ENCODE measurements around the gene NLGN2.

The NLGN2 gene

GRCh38 chr17:7394452-7395191 lies 13.0 kb upstream of the NLGN2 start, which contains the start of gene PLSCR3:
TSS of gene PLSCR3 (minus strand) at chr17:7394525. CDS start at chr17:7394110, 415 bp downstream.
- peaks cover 12% of the 10 kb centered on the region for H3K4me1 ChIP-seq (ENCODE audit: control insufficient read depth, insufficient read depth, low read length)
- H3K27me3 ChIP-seq (ENCODE audit: control insufficient read depth, insufficient read depth, low read length): no peaks in the 10 kb centered on the region
- no peaks in the 10 kb centered on the region for H3K9me3 ChIP-seq (ENCODE audit: control insufficient read depth, low read length)
- peak within 1 kb of the TSS; percentile 64 for H3K9ac ChIP-seq (ENCODE audit: low read length)
- peak within 1 kb of the TSS; percentile 77 for H3K4me3 ChIP-seq (ENCODE audit: low read length)
- no peaks in the 10 kb centered on the region for H3K36me3 ChIP-seq (ENCODE audit: control insufficient read depth, insufficient read depth, low read length)

- no peaks in the 10 kb centered on the region for H3K36me3 ChIP-seq (ENCODE audit: control insufficient read depth, insufficient read depth, low read length)
- no peaks in the 10 kb centered on the region for H3K9me3 ChIP-seq (ENCODE audit: control insufficient read depth, low read length)
- peaks cover 12% of the 10 kb centered on the region for H3K4me1 ChIP-seq (ENCODE audit: control insufficient read depth, insufficient read depth, low read length)
- H3K27me3 ChIP-seq (ENCODE audit: control insufficient read depth, insufficient read depth, low read length): no peaks in the 10 kb centered on the region
- no peak overlapping the region for H3K4me3 ChIP-seq (ENCODE audit: low read length)
- no peak overlapping the region for H3K9ac ChIP-seq (ENCODE audit: low read length)
These were observed 11.5 kb upstream of the NLGN2 start for GRCh38 chr17:7396147-7396546.

- Histone ChIP-seq H3K36me3 (ENCODE audit: control insufficient read depth, insufficient read depth, low read length) (no peaks in the 10 kb centered on the region), H3K27me3 (ENCODE audit: control insufficient read depth, insufficient read depth, low read length) (no peaks in the 10 kb centered on the region), H3K4me1 (ENCODE audit: control insufficient read depth, insufficient read depth, low read length) (peaks cover 17% of the 10 kb centered on the region), H3K9me3 (ENCODE audit: control insufficient read depth, low read length) (no peaks in the 10 kb centered on the region), H3K4me3 (ENCODE audit: low read length) (no peak overlapping the region), H3K9ac (ENCODE audit: low read length) (no peak overlapping the region)
These were observed 9.0 kb upstream of the NLGN2 start for GRCh38 chr17:7398612-7399011.

DNA sequence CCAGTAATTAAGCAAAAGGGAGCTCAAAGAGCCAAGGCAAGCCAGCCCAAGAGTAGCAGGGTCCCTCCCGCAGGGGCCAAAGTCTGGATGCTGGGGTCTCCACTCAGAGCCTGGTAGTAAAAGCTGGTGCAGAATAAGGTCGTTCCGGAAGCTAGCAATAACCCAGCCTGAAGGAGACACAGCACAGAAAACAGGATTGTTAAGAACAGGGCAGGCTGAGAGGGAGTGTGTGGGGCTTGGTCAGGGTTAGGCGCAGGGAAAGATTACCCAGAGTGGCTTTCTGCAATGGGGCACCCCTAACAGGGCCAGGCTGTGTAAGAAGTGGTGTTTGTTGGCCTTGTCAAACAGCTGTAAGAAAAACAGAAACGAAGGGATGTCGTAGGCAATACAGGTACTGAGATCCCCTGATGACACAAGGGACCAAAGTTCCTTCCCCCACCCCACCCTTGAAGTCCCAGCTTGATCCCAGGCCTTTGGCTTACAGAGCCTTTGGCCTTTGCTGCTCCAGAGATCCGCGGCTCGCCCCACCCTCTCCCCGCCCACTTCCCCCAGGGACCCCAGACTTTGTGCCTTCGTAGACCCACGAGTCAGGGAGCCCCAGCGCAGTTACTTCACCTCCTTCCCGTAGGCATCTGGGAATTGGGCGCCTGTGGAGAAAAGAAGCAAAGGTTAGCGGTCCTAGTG lies 4.5 kb upstream of the NLGN2 start:
- Histone ChIP-seq H3K4me1 (ENCODE audit: control insufficient read depth, insufficient read depth, low read length) (peaks cover 8% of the 10 kb centered on the region), H3K9ac (ENCODE audit: low read length) (peak overlapping the region; percentile 70), H3K9me3 (ENCODE audit: control insufficient read depth, low read length) (no peaks in the 10 kb centered on the region), H3K4me3 (ENCODE audit: low read length) (peak overlapping the region; percentile 10), H3K36me3 (ENCODE audit: control insufficient read depth, insufficient read depth, low read length) (no peaks in the 10 kb centered on the region), H3K27me3 (ENCODE audit: control insufficient read depth, insufficient read depth, low read length) (peaks cover 23% of the 10 kb centered on the region)

GRCh38 chr17:7403727-7403976 lies 4.0 kb upstream of the NLGN2 start:
- Histone ChIP-seq H3K4me3 (ENCODE audit: low read length) (peak overlapping the region; percentile 10), H3K27me3 (ENCODE audit: control insufficient read depth, insufficient read depth, low read length) (peaks cover 23% of the 10 kb centered on the region), H3K36me3 (ENCODE audit: control insufficient read depth, insufficient read depth, low read length) (no peaks in the 10 kb centered on the region), H3K9ac (ENCODE audit: low read length) (peak overlapping the region; percentile 70), H3K9me3 (ENCODE audit: control insufficient read depth, low read length) (no peaks in the 10 kb centered on the region), H3K4me1 (ENCODE audit: control insufficient read depth, insufficient read depth, low read length) (peaks cover 8% of the 10 kb centered on the region)

GRCh38 chr17:7403977-7404736 lies 3.5 kb upstream of the NLGN2 start, which contains the start of gene TMEM256:
TSS of gene TMEM256 (minus strand) at chr17:7404097. CDS start at chr17:7404084, 13 bp downstream.
- Histone ChIP-seq H3K27me3 (ENCODE audit: control insufficient read depth, insufficient read depth, low read length) (peaks cover 23% of the 10 kb centered on the region), H3K4me3 (ENCODE audit: low read length) (peak within 1 kb of the TSS; percentile 28), H3K9ac (ENCODE audit: low read length) (peak within 1 kb of the TSS; percentile 70), H3K36me3 (ENCODE audit: control insufficient read depth, insufficient read depth, low read length) (no peaks in the 10 kb centered on the region), H3K4me1 (ENCODE audit: control insufficient read depth, insufficient read depth, low read length) (peaks cover 8% of the 10 kb centered on the region), H3K9me3 (ENCODE audit: control insufficient read depth, low read length) (no peaks in the 10 kb centered on the region)

DNA sequence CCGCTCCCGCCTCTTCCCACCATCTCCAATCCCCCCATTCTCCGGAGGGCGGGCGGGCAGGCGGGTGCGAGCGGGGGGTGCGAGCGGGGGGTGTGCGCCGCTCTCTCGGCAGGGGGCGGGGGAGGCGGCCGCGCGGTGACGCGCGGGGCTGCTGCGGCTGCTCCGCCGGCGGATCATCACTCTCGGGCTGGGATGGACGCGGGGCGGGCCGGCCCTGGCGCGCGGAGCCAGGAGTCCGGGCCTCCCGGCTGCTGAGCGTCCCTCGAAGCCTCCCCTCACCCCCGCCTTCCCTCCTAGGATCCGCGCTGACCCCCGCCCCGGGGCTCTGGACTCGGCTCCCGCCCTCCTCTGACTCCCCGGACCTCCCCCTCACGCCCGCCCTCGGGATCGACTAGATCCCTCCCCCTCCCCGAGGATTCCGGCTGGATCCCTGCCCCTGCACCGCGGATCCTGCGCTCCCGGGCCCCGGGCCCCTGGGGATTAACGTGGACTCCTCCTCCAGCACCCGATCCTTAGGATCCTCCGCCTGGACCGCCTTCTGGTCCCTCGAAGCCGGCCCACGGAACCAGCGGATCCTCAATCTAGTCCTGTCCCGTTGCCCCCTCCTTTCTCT lies 2.8 kb upstream of the NLGN2 start:
- H3K4me1 ChIP-seq (ENCODE audit: control insufficient read depth, insufficient read depth, low read length): peaks cover 8% of the 10 kb centered on the region
- H3K36me3 ChIP-seq (ENCODE audit: control insufficient read depth, insufficient read depth, low read length): no peaks in the 10 kb centered on the region

DNA sequence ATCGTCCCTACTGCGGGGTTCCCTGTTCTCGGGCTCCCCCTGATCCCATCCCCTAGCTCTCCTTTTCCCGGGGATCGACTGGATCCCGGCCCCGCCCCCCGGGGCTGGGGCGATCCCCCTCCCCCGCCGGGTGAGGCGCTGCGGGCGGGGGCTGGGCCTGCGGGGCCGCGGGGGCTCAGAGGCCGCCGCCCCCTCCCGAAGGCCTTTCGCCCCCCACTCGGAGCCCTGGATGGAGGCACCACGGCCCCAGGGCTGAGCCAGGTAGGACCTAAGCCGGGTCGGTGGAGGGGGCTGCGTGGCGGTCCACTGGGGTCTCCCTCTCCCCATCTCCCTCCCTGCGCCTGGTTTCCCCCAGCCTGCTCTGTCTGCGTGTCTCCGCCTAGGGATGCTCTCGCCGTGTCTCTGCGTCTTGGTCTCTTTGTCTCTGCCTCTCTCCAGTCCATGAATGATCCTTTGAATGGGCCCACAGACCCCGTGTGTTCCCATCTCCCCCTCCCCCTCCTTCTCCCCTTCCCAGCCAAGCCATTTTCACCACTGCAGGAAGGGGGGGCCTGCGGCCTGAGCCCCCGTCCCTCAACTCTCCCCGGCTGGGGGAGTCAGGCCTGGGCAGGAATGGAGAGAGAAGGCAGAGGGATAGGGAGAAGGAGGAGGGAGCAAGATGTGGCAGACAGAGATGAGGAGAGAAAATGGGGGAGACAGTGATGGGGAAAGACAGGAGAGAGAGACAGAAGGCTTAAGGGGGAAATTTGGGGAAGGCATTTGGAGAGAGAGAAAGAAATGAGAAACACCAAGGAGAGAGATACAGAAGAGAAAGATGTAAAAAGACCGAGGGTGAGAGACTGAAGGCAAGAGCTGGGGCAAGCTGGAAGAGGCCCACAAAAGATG lies 2.1 kb upstream of the NLGN2 start:
- no peaks in the 10 kb centered on the region for H3K9me3 ChIP-seq (ENCODE audit: control insufficient read depth, low read length)
- peaks cover 8% of the 10 kb centered on the region for H3K4me1 ChIP-seq (ENCODE audit: control insufficient read depth, insufficient read depth, low read length)
- no peak overlapping the region for H3K4me3 ChIP-seq (ENCODE audit: low read length)
- H3K36me3 ChIP-seq (ENCODE audit: control insufficient read depth, insufficient read depth, low read length): no peaks in the 10 kb centered on the region
- H3K9ac ChIP-seq (ENCODE audit: low read length): peak overlapping the region; percentile 57
- H3K27me3 ChIP-seq (ENCODE audit: control insufficient read depth, insufficient read depth, low read length): peaks cover 23% of the 10 kb centered on the region

More for the DNA sequence above, 2.8 kb upstream of the NLGN2 start:
- Histone ChIP-seq H3K9ac (ENCODE audit: low read length) (peak overlapping the region; percentile 57), H3K9me3 (ENCODE audit: control insufficient read depth, low read length) (no peaks in the 10 kb centered on the region), H3K4me3 (ENCODE audit: low read length) (peak overlapping the region; percentile 28), H3K27me3 (ENCODE audit: control insufficient read depth, insufficient read depth, low read length) (peaks cover 23% of the 10 kb centered on the region)

- peaks cover 23% of the 10 kb centered on the region for H3K27me3 ChIP-seq (ENCODE audit: control insufficient read depth, insufficient read depth, low read length)
- no peak overlapping the region for H3K4me3 ChIP-seq (ENCODE audit: low read length)
- H3K9me3 ChIP-seq (ENCODE audit: control insufficient read depth, low read length): no peaks in the 10 kb centered on the region
- peaks cover 8% of the 10 kb centered on the region for H3K4me1 ChIP-seq (ENCODE audit: control insufficient read depth, insufficient read depth, low read length)
- H3K36me3 ChIP-seq (ENCODE audit: control insufficient read depth, insufficient read depth, low read length): no peaks in the 10 kb centered on the region
- no peak overlapping the region for H3K9ac ChIP-seq (ENCODE audit: low read length)
These were observed 1.3 kb upstream of the NLGN2 start for GRCh38 chr17:7406235-7406825.

DNA sequence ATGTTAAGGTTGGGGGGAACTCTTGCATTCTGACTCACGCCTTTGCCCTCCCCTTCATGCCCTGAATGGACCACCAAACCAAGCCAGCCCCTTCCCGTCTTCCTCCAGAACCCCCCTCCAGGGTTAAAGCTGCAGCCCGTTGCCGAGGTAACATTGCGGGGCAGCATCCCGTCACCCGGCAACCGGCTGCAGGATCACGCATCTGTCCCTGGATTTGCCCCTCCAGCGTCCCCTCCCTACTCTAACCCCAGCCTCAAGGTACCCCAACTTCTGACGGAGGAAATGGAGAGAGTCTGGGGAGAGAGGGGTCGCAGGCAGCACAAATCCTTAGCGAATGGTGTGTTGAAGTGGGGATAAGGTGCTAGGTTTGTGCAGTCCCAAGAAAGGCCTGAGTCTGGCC lies 563 bp upstream of the NLGN2 start:
- no peaks in the 10 kb centered on the region for H3K36me3 ChIP-seq (ENCODE audit: control insufficient read depth, insufficient read depth, low read length)
- peaks cover 8% of the 10 kb centered on the region for H3K4me1 ChIP-seq (ENCODE audit: control insufficient read depth, insufficient read depth, low read length)
- H3K4me3 ChIP-seq (ENCODE audit: low read length): no peak overlapping the region
- no peak overlapping the region for H3K9ac ChIP-seq (ENCODE audit: low read length)
- no peaks in the 10 kb centered on the region for H3K9me3 ChIP-seq (ENCODE audit: control insufficient read depth, low read length)
- H3K27me3 ChIP-seq (ENCODE audit: control insufficient read depth, insufficient read depth, low read length): peaks cover 23% of the 10 kb centered on the region

GRCh38 chr17:7408252-7408727 lies 645 bp downstream of the NLGN2 start:
- Histone ChIP-seq H3K4me1 (ENCODE audit: control insufficient read depth, insufficient read depth, low read length) (peaks cover under 1% of the 10 kb centered on the region), H3K4me3 (ENCODE audit: low read length) (no peak overlapping the region), H3K36me3 (ENCODE audit: control insufficient read depth, insufficient read depth, low read length) (no peaks in the 10 kb centered on the region), H3K9ac (ENCODE audit: low read length) (no peak overlapping the region), H3K27me3 (ENCODE audit: control insufficient read depth, insufficient read depth, low read length) (peaks cover 23% of the 10 kb centered on the region), H3K9me3 (ENCODE audit: control insufficient read depth, low read length) (no peaks in the 10 kb centered on the region)
